Natural killer cell (primary cell): ENCODE data around the gene DYNC2H1. TPM values are rescaled to one million over a fixed set of nuclear protein-coding genes. Genes with fewer than 3 reads are reported as not detected.

Experiments
- ATAC-seq, 3 donors: fragments of 150-1000 bp in 2 of 3; fragments of 200-7000 bp in 1 of 3; cut with Tn5 transposase; 1 replicate in 1 of 3; 2 replicates in 2 of 3; pipeline ENCODE4 v1.10.0; 2021; ENCODE audit warnings: mild to moderate bottlenecking in 2 of 3, moderate library complexity in 2 of 3
- DNase-seq, 2 donors: peaks; one replicate each; pipeline versions ENCODE4 v3.0.0 to v3.0.0-alpha.2; 2013 to 2021; ENCODE audit warnings: mixed read lengths in 1 of 2
- H3K27ac ChIP-seq: one replicate; pipeline ENCODE4 v1.5.1; 2013; ENCODE audit warnings: mild to moderate bottlenecking, low read length
- H3K27me3 ChIP-seq: one replicate; pipeline ENCODE4 v1.6.1; 2013; ENCODE audit warnings: low read length; ENCODE audit not compliant: control insufficient read depth, insufficient read depth
- H3K36me3 ChIP-seq: one replicate; pipeline ENCODE4 v1.6.1; 2013; ENCODE audit warnings: low read length; ENCODE audit not compliant: control insufficient read depth, insufficient read depth
- H3K4me1 ChIP-seq: one replicate; pipeline ENCODE4 v1.6.1; 2013; ENCODE audit warnings: low read length; ENCODE audit not compliant: control insufficient read depth, insufficient read depth
- H3K4me3 ChIP-seq: one replicate; pipeline ENCODE4 v1.5.1; 2013; ENCODE audit warnings: low read length
- H3K9me3 ChIP-seq: one replicate; pipeline ENCODE4 v1.6.1; 2013; ENCODE audit warnings: low read length; ENCODE audit not compliant: control insufficient read depth, insufficient read depth
- H3K27ac Mint-ChIP-seq, 2 donors: one replicate each; pipeline ENCODE4 v1.8.0; 2022; ENCODE audit warnings: mild to moderate bottlenecking in 2 of 2, mixed read lengths in 2 of 2, moderate library complexity in 1 of 2
- H3K27me3 Mint-ChIP-seq, 2 donors: one replicate each; pipeline ENCODE4 v1.8.0; 2022; ENCODE audit warnings: low read depth in 2 of 2, mixed read lengths in 2 of 2
- H3K36me3 Mint-ChIP-seq: one replicate; pipeline ENCODE4 v1.8.0; 2022; ENCODE audit warnings: mixed read lengths
- H3K4me1 Mint-ChIP-seq, 2 donors: one replicate each; pipeline ENCODE4 v1.8.0; 2022; ENCODE audit warnings: mixed read lengths in 2 of 2
- H3K4me3 Mint-ChIP-seq: one replicate; pipeline ENCODE4 v1.8.0; 2022; ENCODE audit warnings: mild to moderate bottlenecking, moderate library complexity, mixed read lengths
- H3K9me3 Mint-ChIP-seq, 2 donors: one replicate each; pipeline ENCODE4 v1.8.0; 2022; ENCODE audit warnings: mixed read lengths in 2 of 2
- WGBS: methylation state at CpG from one replicate; pipeline ENCODE4 v1.1.7; 2013; ENCODE audit warnings: missing lambda C conversion rate; ENCODE audit not compliant: insufficient coverage; 5-methylcytosine and 5-hydroxymethylcytosine counted together
- intact Hi-C: fragments of 100-400 bp; cut with micrococcal nuclease; formaldehyde crosslinking; loops from one replicate; pipeline ENCODE4 v1.14.2; 2022
- total RNA-seq, 4 donors: library from RNA; stranded (reverse); fragments of 120-200 nt in 1 of 4; gene quantifications; one replicate each; pipeline versions ENCODE4 v1.2.3 to v1.2.4, GENCODE V29; 2013 to 2022
- TF ChIP-seq, protein P1 (sequence below): fragments of 200-600 bp; IDR thresholded peaks from one replicate; pipeline ENCODE4 v1.8.0; 2022; ENCODE audit warnings: antibody characterized with exemption

The DYNC2H1 gene
- total RNA-seq, 3 donors from 2014 or later (not counting 1 experiment from before 2014, with no cell fraction given): 4.1 to 7.5 (median 4.4) TPM

DNA sequence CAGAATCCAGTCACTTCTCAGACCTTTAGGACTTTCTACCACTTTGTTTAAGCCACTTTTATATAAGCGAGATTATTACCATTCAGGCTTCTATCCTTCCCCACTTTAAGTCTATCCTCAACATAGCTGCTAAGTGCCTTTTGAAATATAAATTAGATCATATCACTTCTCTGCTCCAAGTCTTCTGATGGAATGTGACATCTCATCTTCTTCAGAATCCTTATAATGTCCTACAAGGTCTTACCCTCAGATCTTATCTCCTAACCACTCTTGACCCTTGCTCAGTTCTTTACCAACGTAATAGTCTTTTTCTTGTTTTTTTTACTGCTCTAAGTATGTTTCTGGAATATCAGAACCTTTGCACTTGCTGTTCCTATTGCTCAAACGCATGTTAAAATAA is 188.7 kb downstream of the DYNC2H1 start:
- intact Hi-C loops: no loop called here
- no peak overlapping the region for H3K4me3 ChIP-seq
- Mint-ChIP-seq H3K9me3 (peaks cover 15 to 18% of the 10 kb centered on the region in 2 donors), H3K4me1 (no peaks in the 10 kb centered on the region), H3K27ac (no peak overlapping the region), H3K27me3 (no peaks in the 10 kb centered on the region), H3K36me3 (peaks cover 21% of the 10 kb centered on the region), H3K4me3 (no peak overlapping the region)
- DNase-seq (no peak), ATAC-seq (no peak)
- 85% methylated on average over 2 of the region's 3 CpGs for WGBS
- TF ChIP-seq, protein P1, sequence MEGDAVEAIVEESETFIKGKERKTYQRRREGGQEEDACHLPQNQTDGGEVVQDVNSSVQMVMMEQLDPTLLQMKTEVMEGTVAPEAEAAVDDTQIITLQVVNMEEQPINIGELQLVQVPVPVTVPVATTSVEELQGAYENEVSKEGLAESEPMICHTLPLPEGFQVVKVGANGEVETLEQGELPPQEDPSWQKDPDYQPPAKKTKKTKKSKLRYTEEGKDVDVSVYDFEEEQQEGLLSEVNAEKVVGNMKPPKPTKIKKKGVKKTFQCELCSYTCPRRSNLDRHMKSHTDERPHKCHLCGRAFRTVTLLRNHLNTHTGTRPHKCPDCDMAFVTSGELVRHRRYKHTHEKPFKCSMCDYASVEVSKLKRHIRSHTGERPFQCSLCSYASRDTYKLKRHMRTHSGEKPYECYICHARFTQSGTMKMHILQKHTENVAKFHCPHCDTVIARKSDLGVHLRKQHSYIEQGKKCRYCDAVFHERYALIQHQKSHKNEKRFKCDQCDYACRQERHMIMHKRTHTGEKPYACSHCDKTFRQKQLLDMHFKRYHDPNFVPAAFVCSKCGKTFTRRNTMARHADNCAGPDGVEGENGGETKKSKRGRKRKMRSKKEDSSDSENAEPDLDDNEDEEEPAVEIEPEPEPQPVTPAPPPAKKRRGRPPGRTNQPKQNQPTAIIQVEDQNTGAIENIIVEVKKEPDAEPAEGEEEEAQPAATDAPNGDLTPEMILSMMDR: no peak
- no peaks in the 10 kb centered on the region for H3K4me1 ChIP-seq
- peaks cover 16% of the 10 kb centered on the region for H3K9me3 ChIP-seq
- no peaks in the 10 kb centered on the region for H3K36me3 ChIP-seq
- no peak overlapping the region for H3K27ac ChIP-seq
- no peaks in the 10 kb centered on the region for H3K27me3 ChIP-seq

- H3K4me3 ChIP-seq: no peak overlapping the region
- TF ChIP-seq, protein P1: no peak
- no peaks in the 10 kb centered on the region for H3K36me3 ChIP-seq
- no peak for ATAC-seq
- H3K27ac ChIP-seq: no peak overlapping the region
- H3K27me3 ChIP-seq: no peaks in the 10 kb centered on the region
- no peaks in the 10 kb centered on the region for H3K9me3 ChIP-seq
- WGBS: 92% methylated on average over 3 of the region's 3 CpGs
- Mint-ChIP-seq H3K36me3 (no peaks in the 10 kb centered on the region), H3K9me3 (peaks cover 0 to 2% of the 10 kb centered on the region in 2 donors), H3K4me1 (no peaks in the 10 kb centered on the region), H3K27ac (no peak overlapping the region), H3K4me3 (no peak overlapping the region), H3K27me3 (no peaks in the 10 kb centered on the region)
- intact Hi-C loops: no loop called here
- DNase-seq: no peak
- H3K4me1 ChIP-seq: no peaks in the 10 kb centered on the region
Measured at GRCh38 chr11:103315248-103315647, 206.0 kb downstream of the DYNC2H1 start.

GRCh38 chr11:103317118-103317517 is 207.9 kb downstream of the DYNC2H1 start:
- Histone ChIP-seq H3K4me1 (no peaks in the 10 kb centered on the region), H3K9me3 (no peaks in the 10 kb centered on the region), H3K4me3 (no peak overlapping the region), H3K27me3 (no peaks in the 10 kb centered on the region), H3K27ac (no peak overlapping the region), H3K36me3 (no peaks in the 10 kb centered on the region)
- Mint-ChIP-seq H3K4me1 (no peaks in the 10 kb centered on the region), H3K4me3 (no peak overlapping the region), H3K9me3 (peaks cover 0 to 2% of the 10 kb centered on the region in 2 donors), H3K27ac (no peak overlapping the region), H3K36me3 (no peaks in the 10 kb centered on the region), H3K27me3 (no peaks in the 10 kb centered on the region)
- DNase-seq (no peak), ATAC-seq (no peak)
- intact Hi-C loops: no loop called here
- TF ChIP-seq, protein P1: no peak
- WGBS: 92% methylated on average over 2 of the region's 3 CpGs

DNA sequence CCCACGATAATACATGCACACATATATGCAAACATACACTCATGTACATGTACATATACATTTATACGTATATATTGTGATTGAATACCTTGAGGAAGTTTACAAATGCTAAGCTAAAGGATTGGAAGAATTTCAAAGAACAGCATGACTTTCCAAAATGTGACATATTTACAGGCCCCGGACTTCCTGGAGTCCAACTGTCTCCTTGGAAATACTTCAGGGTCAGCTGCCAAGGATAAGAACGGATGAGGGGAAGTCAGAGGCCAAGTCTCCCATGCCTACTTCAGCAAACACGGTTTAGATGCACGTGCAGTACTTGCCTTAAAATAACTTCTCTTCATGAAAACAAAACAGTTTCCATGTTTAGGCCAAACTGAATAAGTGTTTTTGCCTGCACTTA is 213.6 kb downstream of the DYNC2H1 start:
- no peaks in the 10 kb centered on the region for H3K36me3 ChIP-seq
- H3K4me3 Mint-ChIP-seq: no peak overlapping the region
- H3K27me3 ChIP-seq: no peaks in the 10 kb centered on the region
- DNase-seq: no peak
- WGBS: 64% methylated on average over 4 of the region's 6 CpGs
- no peaks in the 10 kb centered on the region for H3K27me3 Mint-ChIP-seq
- no peak overlapping the region for H3K4me3 ChIP-seq
- intact Hi-C loops: no loop called here
- TF ChIP-seq, protein P1: no peak
- ATAC-seq: no peak
- peaks cover 7% of the 10 kb centered on the region for H3K4me1 ChIP-seq
- H3K9me3 ChIP-seq: no peaks in the 10 kb centered on the region
- no peak overlapping the region for H3K27ac Mint-ChIP-seq
- H3K9me3 Mint-ChIP-seq: no peaks in the 10 kb centered on the region
- H3K4me1 Mint-ChIP-seq: peaks cover 6 to 7% of the 10 kb centered on the region in 2 donors
- no peaks in the 10 kb centered on the region for H3K36me3 Mint-ChIP-seq
- no peak overlapping the region for H3K27ac ChIP-seq
